HG03095 (cell line): ENCODE data around the gene LTBP2.
"Not testable (repeated sequence)": the region's sequence is repeated elsewhere in the genome, so short reads cannot be mapped to it uniquely, and the experiment has no call there.

Source experiments
- ATAC-seq: cut with Tn5 transposase; IDR thresholded peaks from one replicate; pipeline ENCODE4 v1.9.1; 2021; ENCODE audit warnings: moderate library complexity; ENCODE audit not compliant: unreplicated experiment

The LTBP2 gene

GRCh38 chr14:74463697-74464096, 148.3 kb downstream of the LTBP2 start:
- no peak for ATAC-seq

DNA sequence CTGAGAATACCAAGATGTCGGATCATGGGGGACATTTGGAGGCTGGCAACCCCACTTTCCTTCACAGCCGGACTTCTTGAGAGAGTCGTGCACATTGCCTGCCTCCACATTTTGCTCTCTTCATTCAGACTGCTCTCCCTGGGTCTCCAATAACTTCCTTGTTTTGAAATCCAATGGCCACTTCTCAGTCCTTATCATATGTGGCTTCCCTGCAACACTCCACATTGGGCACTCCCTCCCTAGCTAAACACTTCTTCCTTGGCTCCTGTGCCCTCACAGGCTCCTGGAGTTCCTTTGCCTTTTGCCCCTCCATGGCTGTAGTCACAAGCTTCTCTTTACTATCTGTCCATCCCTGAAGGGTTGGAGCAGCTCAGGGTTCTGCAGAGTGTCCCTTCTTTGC, 149.0 kb downstream of the LTBP2 start:
- no peak for ATAC-seq

GRCh38 chr14:74459976-74460375, 152.1 kb downstream of the LTBP2 start:
- ATAC-seq = no peak

GRCh38 chr14:74459289-74459946, 152.6 kb downstream of the LTBP2 start:
- ATAC-seq = no peak

DNA sequence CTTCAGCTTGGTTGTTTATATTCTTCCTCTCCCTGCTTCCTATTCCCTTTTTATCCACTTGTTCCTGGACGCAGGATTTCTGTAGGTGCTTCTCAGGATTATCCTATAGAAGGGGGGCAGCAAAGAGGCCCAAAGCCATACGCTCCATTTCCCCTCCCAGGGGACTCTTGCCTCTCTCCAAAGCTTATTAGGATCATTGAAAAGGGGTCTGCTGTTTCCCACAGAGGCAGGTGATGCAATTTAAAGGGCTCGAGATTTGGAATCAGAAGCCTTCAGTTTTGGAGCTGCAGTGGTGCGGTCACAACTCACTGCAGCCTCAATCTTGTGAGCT, 154.5 kb downstream of the LTBP2 start:
- ATAC-seq = no peak

- ATAC-seq = no peak
These were observed 155.1 kb downstream of the LTBP2 start for GRCh38 chr14:74456684-74457564.

GRCh38 chr14:74454397-74454796, 157.6 kb downstream of the LTBP2 start:
- ATAC-seq = not testable (repeated sequence)
